HG03108 (cell line): ENCODE results near the gene PERM1.
"Not testable (repeated sequence)": the region's sequence is repeated elsewhere in the genome, so short reads cannot be mapped to it uniquely, and the experiment has no call there.

Source experiments
- ATAC-seq: cut with Tn5 transposase; IDR thresholded peaks from one replicate; pipeline ENCODE4 v1.9.1; 2021; ENCODE audit warnings: moderate library complexity; ENCODE audit not compliant: unreplicated experiment

PERM1 gene

GRCh38 chr1:1014799-1015681 lies 33.1 kb upstream of the PERM1 start:
- no peak for ATAC-seq

- no peak for ATAC-seq
These were observed 32.2 kb upstream of the PERM1 start for GRCh38 chr1:1013922-1014648.

- peak; percentile 72 for ATAC-seq
These were observed 31.4 kb upstream of the PERM1 start, which contains the start of gene ISG15 for GRCh38 chr1:1013105-1013921. Gene ISG15 (plus strand): TSS chr1:1013497. CDS start chr1:1013574, 77 bp downstream.

- ATAC-seq: not testable (repeated sequence)
These were observed 30.8 kb upstream of the PERM1 start for GRCh38 chr1:1012736-1013104.

- no peak for ATAC-seq
These were observed 29.6 kb upstream of the PERM1 start for GRCh38 chr1:1011396-1011949.

GRCh38 chr1:1010131-1010530 lies 28.2 kb upstream of the PERM1 start:
- not testable (repeated sequence) for ATAC-seq

- ATAC-seq: no peak
These were observed 24.6 kb upstream of the PERM1 start for GRCh38 chr1:1006305-1007159.

GRCh38 chr1:1005774-1006304 lies 23.9 kb upstream of the PERM1 start:
- no peak for ATAC-seq

GRCh38 chr1:1004780-1005697 lies 23.1 kb upstream of the PERM1 start:
- ATAC-seq: no peak

GRCh38 chr1:1004420-1004779 lies 22.5 kb upstream of the PERM1 start:
- ATAC-seq: no peak

- ATAC-seq: no peak
These were observed 21.9 kb upstream of the PERM1 start for GRCh38 chr1:1003618-1004419.

- no peak for ATAC-seq
These were observed 19.3 kb upstream of the PERM1 start for GRCh38 chr1:1001057-1001783.

GRCh38 chr1:1000357-1001056 lies 18.6 kb upstream of the PERM1 start:
- peak; percentile 8 for ATAC-seq

GRCh38 chr1:999725-1000356 lies 17.9 kb upstream of the PERM1 start, which contains the start of gene HES4:
Gene HES4 (minus strand): TSS chr1:1000097. CDS start chr1:999973, 124 bp downstream.
- ATAC-seq: peak; percentile 45

GRCh38 chr1:998995-999724 lies 17.3 kb upstream of the PERM1 start:
- ATAC-seq: no peak

GRCh38 chr1:998745-998994 lies 16.8 kb upstream of the PERM1 start:
- ATAC-seq: no peak
